Measurements from ENCODE around the gene PARP16.
"Not testable (repeated sequence)": the region's sequence is repeated elsewhere in the genome, so short reads cannot be mapped to it uniquely, and the experiment has no call there.

PARP16 gene

DNA sequence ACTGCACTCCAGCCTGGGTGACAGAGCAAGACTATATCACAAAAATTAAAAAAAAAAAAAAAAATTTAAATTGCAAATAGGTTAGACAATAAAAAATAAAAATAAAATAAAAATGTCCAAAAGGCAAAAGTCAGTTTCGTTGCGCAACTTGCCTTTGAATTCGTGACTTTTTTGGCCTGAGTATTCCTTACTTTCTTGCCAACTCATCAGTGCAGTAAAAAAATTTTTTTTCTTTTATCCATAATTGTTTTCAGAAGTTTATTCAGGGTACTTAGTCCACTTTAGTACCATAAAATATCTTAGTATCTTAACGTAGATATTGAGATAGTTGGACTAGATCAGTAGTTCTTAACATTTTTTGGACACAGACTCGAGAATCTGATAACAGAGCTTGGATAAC, 53.0 kb downstream of the PARP16 start:
- no peak overlapping the region for H3K9ac ChIP-seq
- H4K20me1 ChIP-seq (ENCODE audit: insufficient read depth) = no peaks in the 10 kb centered on the region
- H3K36me3 ChIP-seq (ENCODE audit: insufficient read depth) = no peaks in the 10 kb centered on the region
- no peak overlapping the region for H3K4me3 ChIP-seq (IDR thresholded peaks at IDR 0.05; ENCODE audit: insufficient read depth, low read depth, low read length)
- no peak overlapping the region for H3K27ac ChIP-seq
- H3K4me1 ChIP-seq (ENCODE audit: low read depth, poor library complexity, severe bottlenecking) = no peaks in the 10 kb centered on the region
- H3K4me2 ChIP-seq = no peak overlapping the region
- no peaks in the 10 kb centered on the region for H3K27me3 ChIP-seq (ENCODE audit: insufficient read depth, low read depth)
- no peaks in the 10 kb centered on the region for H3K79me2 ChIP-seq (ENCODE audit: insufficient read depth, low read depth)
- no peak overlapping the region for H2AFZ ChIP-seq (ENCODE audit: low read depth)
- TF ChIP-seq, protein P1, sequence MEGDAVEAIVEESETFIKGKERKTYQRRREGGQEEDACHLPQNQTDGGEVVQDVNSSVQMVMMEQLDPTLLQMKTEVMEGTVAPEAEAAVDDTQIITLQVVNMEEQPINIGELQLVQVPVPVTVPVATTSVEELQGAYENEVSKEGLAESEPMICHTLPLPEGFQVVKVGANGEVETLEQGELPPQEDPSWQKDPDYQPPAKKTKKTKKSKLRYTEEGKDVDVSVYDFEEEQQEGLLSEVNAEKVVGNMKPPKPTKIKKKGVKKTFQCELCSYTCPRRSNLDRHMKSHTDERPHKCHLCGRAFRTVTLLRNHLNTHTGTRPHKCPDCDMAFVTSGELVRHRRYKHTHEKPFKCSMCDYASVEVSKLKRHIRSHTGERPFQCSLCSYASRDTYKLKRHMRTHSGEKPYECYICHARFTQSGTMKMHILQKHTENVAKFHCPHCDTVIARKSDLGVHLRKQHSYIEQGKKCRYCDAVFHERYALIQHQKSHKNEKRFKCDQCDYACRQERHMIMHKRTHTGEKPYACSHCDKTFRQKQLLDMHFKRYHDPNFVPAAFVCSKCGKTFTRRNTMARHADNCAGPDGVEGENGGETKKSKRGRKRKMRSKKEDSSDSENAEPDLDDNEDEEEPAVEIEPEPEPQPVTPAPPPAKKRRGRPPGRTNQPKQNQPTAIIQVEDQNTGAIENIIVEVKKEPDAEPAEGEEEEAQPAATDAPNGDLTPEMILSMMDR (conservative IDR thresholded peaks at IDR 0.05; ENCODE audit: low read depth, low read length) = no peak

DNA sequence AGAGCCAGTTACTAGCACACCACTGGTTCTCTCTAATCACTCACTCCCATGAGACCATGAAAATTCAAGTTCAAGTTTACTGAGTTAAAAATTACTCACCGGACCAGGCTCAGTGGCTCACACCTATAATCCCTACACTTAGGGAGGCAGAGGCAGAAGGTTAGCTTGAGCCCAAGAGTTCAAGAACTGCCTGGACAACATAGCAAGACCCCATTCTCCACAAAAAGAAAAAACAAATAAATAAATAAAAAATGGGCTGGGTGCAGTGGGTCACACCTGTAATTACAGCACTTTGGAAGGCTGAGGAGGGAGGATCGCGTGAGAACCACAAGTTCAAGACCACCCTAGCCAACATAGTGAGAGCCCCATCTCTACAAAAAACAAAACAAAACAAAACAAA, 54.2 kb downstream of the PARP16 start:
- no peaks in the 10 kb centered on the region for H3K79me2 ChIP-seq (ENCODE audit: insufficient read depth, low read depth)
- H3K27me3 ChIP-seq (ENCODE audit: insufficient read depth, low read depth) = no peaks in the 10 kb centered on the region
- TF ChIP-seq, protein P1 (conservative IDR thresholded peaks at IDR 0.05; ENCODE audit: low read depth, low read length) = no peak
- H3K36me3 ChIP-seq (ENCODE audit: insufficient read depth) = no peaks in the 10 kb centered on the region
- H3K4me2 ChIP-seq = no peak overlapping the region
- H3K9ac ChIP-seq = no peak overlapping the region
- no peaks in the 10 kb centered on the region for H4K20me1 ChIP-seq (ENCODE audit: insufficient read depth)
- no peak overlapping the region for H2AFZ ChIP-seq (ENCODE audit: low read depth)
- H3K4me3 ChIP-seq (IDR thresholded peaks at IDR 0.05; ENCODE audit: insufficient read depth, low read depth, low read length) = no peak overlapping the region
- no peak overlapping the region for H3K27ac ChIP-seq
- H3K4me1 ChIP-seq (ENCODE audit: low read depth, poor library complexity, severe bottlenecking) = no peaks in the 10 kb centered on the region

DNA sequence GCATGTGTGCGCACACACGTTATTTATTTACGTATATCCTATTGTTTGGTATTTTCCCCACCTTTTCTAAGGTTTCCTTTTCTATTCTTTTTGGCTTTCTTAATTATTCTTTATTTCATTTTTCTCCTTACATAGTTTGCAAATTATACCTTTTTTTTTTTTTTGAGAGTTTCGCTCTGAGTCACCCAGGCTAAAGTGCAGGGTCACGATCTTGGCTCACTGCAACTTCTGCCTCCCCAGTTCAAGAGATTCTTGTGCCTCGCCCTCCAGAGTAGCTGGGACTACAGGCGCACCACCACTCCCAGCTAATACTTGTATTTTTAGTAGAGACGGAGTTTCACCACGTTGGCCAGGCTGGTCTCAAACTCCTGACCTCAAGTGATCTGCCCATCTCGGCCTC, 55.4 kb downstream of the PARP16 start:
- Histone ChIP-seq H4K20me1 (ENCODE audit: insufficient read depth) (no peaks in the 10 kb centered on the region), H3K4me1 (ENCODE audit: low read depth, poor library complexity, severe bottlenecking) (no peaks in the 10 kb centered on the region), H3K4me3 (IDR thresholded peaks at IDR 0.05; ENCODE audit: insufficient read depth, low read depth, low read length) (no peak overlapping the region), H3K27me3 (ENCODE audit: insufficient read depth, low read depth) (no peaks in the 10 kb centered on the region), H3K9ac (no peak overlapping the region), H3K36me3 (ENCODE audit: insufficient read depth) (no peaks in the 10 kb centered on the region), H3K4me2 (no peak overlapping the region), H2AFZ (ENCODE audit: low read depth) (no peak overlapping the region), H3K79me2 (ENCODE audit: insufficient read depth, low read depth) (no peaks in the 10 kb centered on the region), H3K27ac (no peak overlapping the region)
- TF ChIP-seq, protein P1 (conservative IDR thresholded peaks at IDR 0.05; ENCODE audit: low read depth, low read length) = no peak

DNA sequence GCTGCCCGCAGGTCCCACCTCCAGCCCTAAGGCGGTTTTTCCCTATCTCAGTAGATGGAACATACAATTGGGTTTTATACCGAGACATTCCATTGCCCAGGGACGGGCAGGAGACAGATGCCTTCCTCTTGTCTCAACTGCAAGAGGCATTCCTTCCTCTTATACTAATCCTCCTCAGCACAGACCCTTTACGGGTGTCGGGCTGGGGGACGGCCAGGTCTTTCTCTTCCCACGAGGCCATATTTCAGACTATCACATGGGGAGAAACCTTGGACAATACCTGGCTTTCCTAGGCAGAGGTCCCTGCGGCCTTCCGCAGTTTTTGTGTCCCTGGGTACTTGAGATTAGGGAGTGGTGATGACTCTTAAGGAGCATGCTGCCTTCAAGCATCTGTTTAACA, 59.8 kb downstream of the PARP16 start:
- not testable (repeated sequence) for H4K20me1 ChIP-seq (ENCODE audit: insufficient read depth); H3K27ac ChIP-seq; H3K9ac ChIP-seq; H2AFZ ChIP-seq (ENCODE audit: low read depth); H3K4me1 ChIP-seq (ENCODE audit: low read depth, poor library complexity, severe bottlenecking); H3K36me3 ChIP-seq (ENCODE audit: insufficient read depth); H3K79me2 ChIP-seq (ENCODE audit: insufficient read depth, low read depth); H3K4me3 ChIP-seq (IDR thresholded peaks at IDR 0.05; ENCODE audit: insufficient read depth, low read depth, low read length); H3K4me2 ChIP-seq; H3K27me3 ChIP-seq (ENCODE audit: insufficient read depth, low read depth)

DNA sequence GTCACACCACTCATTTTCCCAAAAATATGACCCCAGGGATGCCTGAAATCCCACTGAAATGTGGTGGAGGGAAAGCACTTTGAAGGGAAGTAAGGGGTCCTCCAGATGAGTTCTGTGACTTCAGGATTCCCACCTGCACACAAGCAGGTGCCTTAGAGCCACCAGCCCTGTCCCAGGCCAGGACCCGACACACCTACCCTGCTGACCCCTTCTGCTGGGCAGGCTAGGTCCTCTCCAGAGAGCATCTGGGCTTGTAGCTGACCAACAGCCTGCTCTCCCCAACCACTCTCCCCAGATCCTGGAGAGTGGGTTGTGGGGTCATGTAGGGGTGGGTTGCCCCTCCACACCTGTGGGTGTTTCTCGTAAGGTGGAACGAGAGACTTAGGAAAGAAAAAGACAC, 60.5 kb downstream of the PARP16 start:
- Histone ChIP-seq H3K4me2 (no peak overlapping the region), H3K79me2 (ENCODE audit: insufficient read depth, low read depth) (no peaks in the 10 kb centered on the region), H4K20me1 (ENCODE audit: insufficient read depth) (no peaks in the 10 kb centered on the region), H3K27ac (no peak overlapping the region), H3K4me1 (ENCODE audit: low read depth, poor library complexity, severe bottlenecking) (no peaks in the 10 kb centered on the region), H2AFZ (ENCODE audit: low read depth) (no peak overlapping the region), H3K36me3 (ENCODE audit: insufficient read depth) (no peaks in the 10 kb centered on the region), H3K27me3 (ENCODE audit: insufficient read depth, low read depth) (no peaks in the 10 kb centered on the region), H3K4me3 (IDR thresholded peaks at IDR 0.05; ENCODE audit: insufficient read depth, low read depth, low read length) (no peak overlapping the region), H3K9ac (no peak overlapping the region)
- TF ChIP-seq, protein P1 (conservative IDR thresholded peaks at IDR 0.05; ENCODE audit: low read depth, low read length) = no peak

Measured in KMS-11 (cell line).